ENCODE data around the gene MAGIX.

Gene MAGIX

DNA sequence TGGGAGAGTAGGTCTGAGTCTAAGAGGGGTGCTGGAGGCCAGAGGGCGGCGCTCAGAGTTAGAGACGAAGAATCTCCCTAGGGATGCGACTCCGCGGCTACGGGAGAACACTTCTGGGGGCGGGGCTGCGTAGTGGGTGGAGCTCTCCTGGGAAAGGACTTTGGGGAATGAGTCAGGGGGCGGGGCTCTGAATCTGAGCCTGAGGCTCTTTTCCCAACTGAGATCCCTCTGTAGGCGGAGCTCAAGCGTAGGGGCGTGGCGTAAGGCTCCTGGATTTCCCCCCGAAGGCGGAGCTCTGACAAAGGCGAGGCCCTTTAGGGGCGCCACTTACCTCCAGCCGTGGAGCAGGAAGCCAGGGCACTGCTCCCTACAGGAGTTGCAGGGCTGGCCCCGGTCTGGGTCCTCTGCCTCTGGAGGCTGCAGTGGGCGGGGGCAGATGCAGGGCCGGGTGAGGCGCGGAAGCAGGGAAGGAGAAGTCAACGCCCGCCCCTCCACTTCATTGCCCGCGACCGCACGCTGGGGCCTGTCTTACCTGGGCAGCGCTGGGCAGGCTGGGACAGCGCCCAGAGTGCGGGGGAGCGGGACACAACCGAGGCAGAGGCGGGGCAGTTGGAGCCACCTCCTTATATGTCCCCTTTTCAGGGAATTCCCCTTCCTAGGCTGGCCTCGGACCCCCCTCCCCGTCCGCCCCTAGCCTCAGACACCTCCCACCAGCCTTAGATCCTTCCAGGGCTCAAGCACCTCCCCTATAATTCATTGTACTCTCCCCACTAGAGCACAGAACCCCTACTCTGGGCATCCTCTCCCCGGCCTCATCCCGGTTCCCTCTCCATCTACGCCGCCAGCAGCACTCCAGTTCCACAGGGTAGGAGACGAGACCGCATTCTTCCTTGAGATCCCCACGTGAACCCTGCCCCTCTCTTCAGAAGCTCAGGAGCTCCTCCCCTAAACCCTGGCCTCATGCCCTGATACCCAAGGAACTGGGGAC, 22.0 kb downstream of the MAGIX start:
- TF ChIP-seq TAF1 (IDR thresholded peaks at IDR 0.05; ENCODE audit: borderline replicate concordance, insufficient read depth, low read length) = no peak
- TF ChIP-seq SIN3A (IDR thresholded peaks at IDR 0.05; ENCODE audit: borderline replicate concordance, insufficient read depth, low read length) = no peak
- no peak for TF ChIP-seq FOXP2 (optimal IDR thresholded peaks at IDR 0.05; ENCODE audit: borderline replicate concordance, extremely low read depth, extremely low read length, insufficient read depth)
- TF ChIP-seq, protein P1, sequence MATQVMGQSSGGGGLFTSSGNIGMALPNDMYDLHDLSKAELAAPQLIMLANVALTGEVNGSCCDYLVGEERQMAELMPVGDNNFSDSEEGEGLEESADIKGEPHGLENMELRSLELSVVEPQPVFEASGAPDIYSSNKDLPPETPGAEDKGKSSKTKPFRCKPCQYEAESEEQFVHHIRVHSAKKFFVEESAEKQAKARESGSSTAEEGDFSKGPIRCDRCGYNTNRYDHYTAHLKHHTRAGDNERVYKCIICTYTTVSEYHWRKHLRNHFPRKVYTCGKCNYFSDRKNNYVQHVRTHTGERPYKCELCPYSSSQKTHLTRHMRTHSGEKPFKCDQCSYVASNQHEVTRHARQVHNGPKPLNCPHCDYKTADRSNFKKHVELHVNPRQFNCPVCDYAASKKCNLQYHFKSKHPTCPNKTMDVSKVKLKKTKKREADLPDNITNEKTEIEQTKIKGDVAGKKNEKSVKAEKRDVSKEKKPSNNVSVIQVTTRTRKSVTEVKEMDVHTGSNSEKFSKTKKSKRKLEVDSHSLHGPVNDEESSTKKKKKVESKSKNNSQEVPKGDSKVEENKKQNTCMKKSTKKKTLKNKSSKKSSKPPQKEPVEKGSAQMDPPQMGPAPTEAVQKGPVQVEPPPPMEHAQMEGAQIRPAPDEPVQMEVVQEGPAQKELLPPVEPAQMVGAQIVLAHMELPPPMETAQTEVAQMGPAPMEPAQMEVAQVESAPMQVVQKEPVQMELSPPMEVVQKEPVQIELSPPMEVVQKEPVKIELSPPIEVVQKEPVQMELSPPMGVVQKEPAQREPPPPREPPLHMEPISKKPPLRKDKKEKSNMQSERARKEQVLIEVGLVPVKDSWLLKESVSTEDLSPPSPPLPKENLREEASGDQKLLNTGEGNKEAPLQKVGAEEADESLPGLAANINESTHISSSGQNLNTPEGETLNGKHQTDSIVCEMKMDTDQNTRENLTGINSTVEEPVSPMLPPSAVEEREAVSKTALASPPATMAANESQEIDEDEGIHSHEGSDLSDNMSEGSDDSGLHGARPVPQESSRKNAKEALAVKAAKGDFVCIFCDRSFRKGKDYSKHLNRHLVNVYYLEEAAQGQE (IDR thresholded peaks at IDR 0.05; ENCODE audit: insufficient read depth in 1 of 2, low read depth in 2 of 2, low read length in 2 of 2) = no peak
- TF ChIP-seq POLR2AphosphoS5 (IDR thresholded peaks at IDR 0.05; ENCODE audit: low read depth, low read length) = no peak

DNA sequence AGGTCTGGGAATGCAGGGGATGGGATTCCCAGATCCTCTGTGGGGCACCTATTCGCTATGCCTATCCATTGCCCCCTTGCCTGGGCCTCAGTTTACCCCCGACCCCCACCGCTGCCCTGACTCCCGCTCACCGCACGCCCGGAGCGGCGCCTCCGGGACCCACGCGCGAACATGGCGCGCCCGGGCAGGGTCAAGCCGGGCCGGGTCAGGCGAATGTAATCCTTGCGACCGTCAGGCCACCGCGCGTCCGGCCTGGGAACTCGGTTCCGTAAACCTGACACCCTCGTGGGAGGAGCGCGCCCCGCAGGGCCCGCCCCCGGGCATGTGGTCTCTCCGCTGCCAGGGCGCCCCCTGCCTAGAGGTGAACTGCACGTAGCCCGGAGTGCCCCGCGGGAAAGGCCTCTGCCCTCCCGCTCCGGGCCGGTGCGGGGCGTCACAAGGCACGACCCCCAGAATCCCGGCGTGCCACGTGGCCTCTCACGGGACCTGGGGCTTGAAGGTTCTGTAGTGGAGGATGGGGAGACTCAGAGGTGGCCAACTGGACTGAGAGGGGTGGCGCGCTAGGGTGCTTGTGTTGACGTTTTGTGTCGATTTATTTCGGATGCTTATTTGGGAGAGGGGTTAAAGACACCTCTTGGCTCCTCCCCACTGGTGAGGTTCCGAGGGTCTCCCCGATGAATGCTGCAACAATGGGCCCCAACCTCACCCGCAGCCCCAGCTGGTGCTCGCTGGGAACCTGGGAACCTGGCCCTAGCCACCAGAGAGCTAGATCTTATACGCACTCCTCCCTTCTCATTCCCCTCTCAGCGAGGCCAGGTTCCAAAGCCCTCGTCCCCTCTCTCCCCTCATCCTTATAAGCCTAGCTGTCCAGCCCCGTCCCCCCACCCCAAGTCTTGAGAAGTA, 23.8 kb downstream of the MAGIX start, which contains the start of gene PRICKLE3:
Gene PRICKLE3, minus strand, starts transcription at position 249 of the 903 bp plus-strand sequence. Its CDS starts 76 bp downstream, at position 173.
- no peak for TF ChIP-seq TAF1 (IDR thresholded peaks at IDR 0.05; ENCODE audit: borderline replicate concordance, insufficient read depth, low read length)
- no peak for TF ChIP-seq SIN3A (IDR thresholded peaks at IDR 0.05; ENCODE audit: borderline replicate concordance, insufficient read depth, low read length)
- TF ChIP-seq FOXP2 (optimal IDR thresholded peaks at IDR 0.05; ENCODE audit: borderline replicate concordance, extremely low read depth, extremely low read length, insufficient read depth) = no peak
- TF ChIP-seq, protein P1 (IDR thresholded peaks at IDR 0.05; ENCODE audit: insufficient read depth in 1 of 2, low read depth in 2 of 2, low read length in 2 of 2) = no peak
- no peak for TF ChIP-seq POLR2AphosphoS5 (IDR thresholded peaks at IDR 0.05; ENCODE audit: low read depth, low read length)

DNA sequence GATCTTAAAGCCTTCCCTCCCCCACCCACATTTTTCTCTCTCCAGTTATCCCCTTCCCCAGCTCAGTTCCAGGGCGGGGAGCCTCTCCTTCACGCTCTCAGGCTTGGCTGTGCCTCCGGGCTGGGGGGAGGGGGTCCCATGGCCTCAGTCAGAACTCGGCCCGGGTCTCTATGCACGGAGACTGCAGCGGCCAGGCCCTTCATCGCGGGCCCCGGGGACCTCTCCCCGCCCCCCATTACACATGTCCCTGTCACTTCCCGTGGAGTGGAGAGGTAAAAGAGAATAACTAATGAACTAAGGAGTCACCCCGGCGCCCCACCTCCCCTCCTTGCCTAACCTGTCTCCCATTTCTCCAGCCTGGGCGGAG, 24.5 kb downstream of the MAGIX start:
- no peak for TF ChIP-seq SIN3A (IDR thresholded peaks at IDR 0.05; ENCODE audit: borderline replicate concordance, insufficient read depth, low read length)
- no peak for TF ChIP-seq TAF1 (IDR thresholded peaks at IDR 0.05; ENCODE audit: borderline replicate concordance, insufficient read depth, low read length)
- no peak for TF ChIP-seq POLR2AphosphoS5 (IDR thresholded peaks at IDR 0.05; ENCODE audit: low read depth, low read length)
- TF ChIP-seq, protein P1 (IDR thresholded peaks at IDR 0.05; ENCODE audit: insufficient read depth in 1 of 2, low read depth in 2 of 2, low read length in 2 of 2) = no peak
- no peak for TF ChIP-seq FOXP2 (optimal IDR thresholded peaks at IDR 0.05; ENCODE audit: borderline replicate concordance, extremely low read depth, extremely low read length, insufficient read depth)

DNA sequence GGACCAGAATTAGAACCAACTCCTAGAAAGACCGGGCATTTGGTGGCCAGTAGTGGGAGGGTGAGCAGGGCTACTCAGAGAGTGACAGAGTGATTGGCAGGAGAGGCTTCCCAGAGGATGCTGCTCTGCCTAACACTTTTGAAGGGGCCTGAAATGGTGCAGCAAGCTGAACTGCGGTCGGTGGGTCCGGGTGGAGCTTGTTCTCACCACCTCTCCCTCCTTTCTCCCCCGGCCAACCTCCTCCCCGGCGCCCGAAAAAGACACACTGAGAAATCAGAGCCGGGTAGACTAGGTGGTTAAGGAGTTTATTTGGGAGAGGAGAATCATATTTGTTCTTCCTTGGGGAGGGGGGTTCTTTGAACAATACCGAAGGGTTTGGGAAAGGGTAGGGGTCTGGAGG, 25.0 kb downstream of the MAGIX start:
- no peak for TF ChIP-seq FOXP2 (optimal IDR thresholded peaks at IDR 0.05; ENCODE audit: borderline replicate concordance, extremely low read depth, extremely low read length, insufficient read depth)
- TF ChIP-seq SIN3A (IDR thresholded peaks at IDR 0.05; ENCODE audit: borderline replicate concordance, insufficient read depth, low read length) = no peak
- TF ChIP-seq POLR2AphosphoS5 (IDR thresholded peaks at IDR 0.05; ENCODE audit: low read depth, low read length) = no peak
- no peak for TF ChIP-seq TAF1 (IDR thresholded peaks at IDR 0.05; ENCODE audit: borderline replicate concordance, insufficient read depth, low read length)
- TF ChIP-seq, protein P1 (IDR thresholded peaks at IDR 0.05; ENCODE audit: insufficient read depth in 1 of 2, low read depth in 2 of 2, low read length in 2 of 2) = no peak
